Subcutaneous adipose tissue (tissue), 4 donors: ENCODE results near the gene KRTAP4-8. TPM values are rescaled to one million over a fixed set of nuclear protein-coding genes. Genes with fewer than 3 reads are reported as not detected.

Experiments
- CTCF ChIP-seq: fragments of 450-650 bp; IDR thresholded peaks from one replicate; pipeline ENCODE4 v1.5.1; 2016; ENCODE audit warnings: low read depth, mild to moderate bottlenecking, control low read depth, antibody characterized with exemption, moderate library complexity
- total RNA-seq, 4 donors: library from RNA; depleted of rRNA; stranded (reverse); fragments of >200 nt; gene quantifications; one replicate each; pipeline ENCODE4 v1.1.0, GENCODE V29; 2016

The KRTAP4-8 gene
- total RNA-seq, 4 donors from 2014 or later, result not detected

GRCh38 chr17:41067281-41067680 is 30.7 kb downstream of the KRTAP4-8 start:
- no peak for TF ChIP-seq CTCF

- no peak for TF ChIP-seq CTCF
Measured at GRCh38 chr17:41065829-41066624, 31.9 kb downstream of the KRTAP4-8 start, which contains the start of gene KRTAP2-4. Gene KRTAP2-4 (minus strand): TSS chr17:41065879. CDS start chr17:41065845, 34 bp downstream.

GRCh38 chr17:41064301-41064700 is 33.6 kb downstream of the KRTAP4-8 start:
- no peak for TF ChIP-seq CTCF

GRCh38 chr17:41063449-41063848 is 34.5 kb downstream of the KRTAP4-8 start:
- TF ChIP-seq CTCF, result no peak

- no peak for TF ChIP-seq CTCF
Measured at GRCh38 chr17:41061964-41062363, 36.0 kb downstream of the KRTAP4-8 start.

- no peak for TF ChIP-seq CTCF
Measured at GRCh38 chr17:41060052-41060604, 37.8 kb downstream of the KRTAP4-8 start, which contains the start of gene KRTAP2-3. Gene KRTAP2-3 (minus strand): TSS chr17:41060114. CDS start chr17:41060050, 64 bp downstream.

GRCh38 chr17:41058741-41059140 is 39.2 kb downstream of the KRTAP4-8 start:
- TF ChIP-seq CTCF, result no peak
